K562 (cell line): ENCODE results near the gene NEDD9. TPM values are rescaled to one million over a fixed set of nuclear protein-coding genes. Genes with fewer than 3 reads are reported as not detected.
A peak's percentile ranks its signal among the peaks of the same experiment; 100 is the strongest.

ENCODE experiments used
- C11orf30 ChIP-seq: fragments of 450-650 bp; IDR thresholded peaks from 2 replicates; pipeline ENCODE4 v1.6.1; 2016; ENCODE audit warnings: low read depth, mild to moderate bottlenecking
- FIP1L1 ChIP-seq: fragments of 200-400 bp; formaldehyde crosslinking; IDR thresholded peaks from 2 replicates; pipeline ENCODE4 v1.6.1; 2018; ENCODE audit warnings: mild to moderate bottlenecking, low read depth, low read length; ENCODE audit not compliant: poor library complexity, severe bottlenecking
- HDAC1 ChIP-seq, 2 experiments: fragments of 450-650 bp; IDR thresholded peaks; 2 replicates each; pipeline ENCODE4 v1.6.1; 2016 to 2017; ENCODE audit warnings: inconsistent platforms in 1 of 2, mild to moderate bottlenecking in 1 of 2, moderate library complexity in 1 of 2
- HDGF ChIP-seq: fragments of 450-650 bp; IDR thresholded peaks from 2 replicates; pipeline ENCODE4 v1.6.1; 2016
- MBD1 ChIP-seq: fragments of 250-450 bp; sonication (Bioruptor Pico); IDR thresholded peaks from 2 replicates; pipeline ENCODE4 v1.8.0; 2022; ENCODE audit warnings: inconsistent platforms
- PHF20 ChIP-seq: fragments of 450-650 bp; IDR thresholded peaks from 2 replicates; pipeline ENCODE4 v1.6.1; 2018; ENCODE audit not compliant: partially characterized antibody
- SIRT6 ChIP-seq: IDR thresholded peaks from one replicate; pipeline ENCODE4 v1.6.1; 2012; ENCODE audit warnings: low read depth, mild to moderate bottlenecking, control low read depth, inconsistent platforms, low read length, moderate library complexity
- SOX6 ChIP-seq: fragments of 450-650 bp; IDR thresholded peaks from 2 replicates; pipeline ENCODE4 v1.6.1; 2014; ENCODE audit warnings: mild to moderate bottlenecking
- TAF9B ChIP-seq: fragments of 450-650 bp; IDR thresholded peaks from 2 replicates; pipeline ENCODE4 v1.6.1; 2018; ENCODE audit warnings: mild to moderate bottlenecking; ENCODE audit not compliant: partially characterized antibody
- TOE1 ChIP-seq, 2 experiments: fragments of 450-650 bp in 1 of 2; sonication (generic) in 1 of 2; formaldehyde crosslinking in 1 of 2; IDR thresholded peaks; 2 replicates each; pipeline versions ENCODE4 v1.7.1 to v1.8.0; 2016 to 2022; ENCODE audit warnings: borderline replicate concordance in 2 of 2, mild to moderate bottlenecking in 2 of 2, antibody characterized with exemption in 1 of 2, inconsistent platforms in 1 of 2, low read depth in 1 of 2, missing genetic modification reagents in 1 of 2, moderate library complexity in 1 of 2
- UBTF ChIP-seq, 2 experiments: IDR thresholded peaks; 2 replicates each; pipeline ENCODE4 v1.6.1; 2012; ENCODE audit warnings: improper control_type of control experiment in 2 of 2, low read depth in 2 of 2, low read length in 2 of 2, borderline replicate concordance in 1 of 2
- ZC3H11A ChIP-seq: IDR thresholded peaks from 2 replicates; pipeline ENCODE4 v1.6.1; 2012; ENCODE audit warnings: low read depth, low read length, improper control_type of control experiment
- ZC3H4 ChIP-seq: sonication (generic); formaldehyde crosslinking; IDR thresholded peaks from 2 replicates; pipeline ENCODE4 v1.9.0; 2021; ENCODE audit warnings: missing genetic modification reagents, borderline replicate concordance
- ZNF780A ChIP-seq: fragments of 250-450 bp; sonication (Bioruptor Pico); IDR thresholded peaks from 2 replicates; pipeline ENCODE4 v1.5.0; 2021; ENCODE audit warnings: mild to moderate bottlenecking
- ZSCAN32 ChIP-seq: fragments of 450-650 bp; formaldehyde crosslinking; IDR thresholded peaks from 2 replicates; pipeline ENCODE4 v1.4.0; 2020; ENCODE audit warnings: mild to moderate bottlenecking, moderate library complexity
- polyA plus RNA-seq, 8 experiments: library from polyadenylated mRNA; depleted of rRNA in 4 of 8; stranded (reverse) in 5 of 8; unstranded in 3 of 8; fragments of >200 nt; fragmentation: Nextera tagmentation in 2 of 8; fragmentation: Illumina TruSeq in 1 of 8; extraction: Ambion mirVana in 2 of 8; extraction: Trizol in 1 of 8; gene quantifications; 2 replicates each; pipeline versions ENCODE4 v1.2.1 to v1.2.3, GENCODE V29; 2011 to 2014; ENCODE audit warnings: inconsistent platforms in 1 of 8, missing spikeins in 1 of 8
- total RNA-seq, 7 experiments: library from RNA; depleted of rRNA in 6 of 7; stranded (reverse); fragments of >200 nt in 6 of 7; fragmentation: Illumina TruSeq in 2 of 7; extraction: Trizol in 2 of 7; gene quantifications; 2 replicates each; pipeline versions ENCODE4 v1.2.1 to v1.2.3, GENCODE V29; 2011 to 2021; ENCODE audit warnings: low replicate concordance in 1 of 7
- TF ChIP-seq, protein P1 (sequence below): fragments of 250-450 bp; sonication (Bioruptor Pico); IDR thresholded peaks from 2 replicates; pipeline ENCODE4 v1.5.0; 2022; ENCODE audit warnings: mild to moderate bottlenecking
- TF ChIP-seq, protein P2 (sequence below): fragments of 450-650 bp; formaldehyde crosslinking; IDR thresholded peaks from 2 replicates; pipeline ENCODE4 v1.4.0; 2020; ENCODE audit warnings: mild to moderate bottlenecking
- TF ChIP-seq, protein P3 (sequence below): fragments of 250-450 bp; sonication (Bioruptor Pico); IDR thresholded peaks from 2 replicates; pipeline ENCODE4 v1.9.0; 2021; ENCODE audit warnings: mild to moderate bottlenecking, inconsistent platforms

NEDD9 gene
- total and polyA plus RNA-seq, 9 of the 15 experiments (the other 6 are each of a cell fraction or from before 2014, with no cell fraction given): 0.04 to 0.18 (median 0.15) TPM; not detected in 6

GRCh38 chr6:11232193-11232769, at the start of gene NEDD9 (continued):
- TF ChIP-seq, protein P1, sequence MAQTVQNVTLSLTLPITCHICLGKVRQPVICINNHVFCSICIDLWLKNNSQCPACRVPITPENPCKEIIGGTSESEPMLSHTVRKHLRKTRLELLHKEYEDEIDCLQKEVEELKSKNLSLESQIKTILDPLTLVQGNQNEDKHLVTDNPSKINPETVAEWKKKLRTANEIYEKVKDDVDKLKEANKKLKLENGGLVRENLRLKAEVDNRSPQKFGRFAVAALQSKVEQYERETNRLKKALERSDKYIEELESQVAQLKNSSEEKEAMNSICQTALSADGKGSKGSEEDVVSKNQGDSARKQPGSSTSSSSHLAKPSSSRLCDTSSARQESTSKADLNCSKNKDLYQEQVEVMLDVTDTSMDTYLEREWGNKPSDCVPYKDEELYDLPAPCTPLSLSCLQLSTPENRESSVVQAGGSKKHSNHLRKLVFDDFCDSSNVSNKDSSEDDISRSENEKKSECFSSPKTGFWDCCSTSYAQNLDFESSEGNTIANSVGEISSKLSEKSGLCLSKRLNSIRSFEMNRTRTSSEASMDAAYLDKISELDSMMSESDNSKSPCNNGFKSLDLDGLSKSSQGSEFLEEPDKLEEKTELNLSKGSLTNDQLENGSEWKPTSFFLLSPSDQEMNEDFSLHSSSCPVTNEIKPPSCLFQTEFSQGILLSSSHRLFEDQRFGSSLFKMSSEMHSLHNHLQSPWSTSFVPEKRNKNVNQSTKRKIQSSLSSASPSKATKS: no peak
- TF ChIP-seq C11orf30 (no peak), TAF9B (no peak), SOX6 (0 out of 2 replicates have a peak, but pooled peaks have one; percentile 41), ZSCAN32 (no peak), SIRT6 (no peak), PHF20 (no peak), HDAC1 (IDR thresholded peaks at IDR 0.05) (no peak), ZC3H4 (CRISPR knock-in tag) (no peak), ZNF780A (CRISPR knock-in tag) (no peak), MBD1 (no peak), UBTF (IDR thresholded peaks at IDR 0.05; ENCODE audit: borderline replicate concordance in 1 of 2, low read depth in 2 of 2, low read length in 2 of 2) (0 out of 4 replicates have a peak, but pooled peaks of 1 of the 2 experiments have one; percentile 48), ZC3H11A (no peak), HDGF (no peak), FIP1L1 (no peak), TOE1 (IDR thresholded peaks at IDR 0.05; ENCODE audit: borderline replicate concordance) (no peak), TOE1 (CRISPR knock-in tag; IDR thresholded peaks at IDR 0.05; ENCODE audit: borderline replicate concordance, low read depth) (no peak)
- TF ChIP-seq, protein P2, sequence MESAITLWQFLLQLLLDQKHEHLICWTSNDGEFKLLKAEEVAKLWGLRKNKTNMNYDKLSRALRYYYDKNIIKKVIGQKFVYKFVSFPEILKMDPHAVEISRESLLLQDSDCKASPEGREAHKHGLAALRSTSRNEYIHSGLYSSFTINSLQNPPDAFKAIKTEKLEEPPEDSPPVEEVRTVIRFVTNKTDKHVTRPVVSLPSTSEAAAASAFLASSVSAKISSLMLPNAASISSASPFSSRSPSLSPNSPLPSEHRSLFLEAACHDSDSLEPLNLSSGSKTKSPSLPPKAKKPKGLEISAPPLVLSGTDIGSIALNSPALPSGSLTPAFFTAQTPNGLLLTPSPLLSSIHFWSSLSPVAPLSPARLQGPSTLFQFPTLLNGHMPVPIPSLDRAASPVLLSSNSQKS (CRISPR knock-in tag): no peak
- TF ChIP-seq, protein P3, sequence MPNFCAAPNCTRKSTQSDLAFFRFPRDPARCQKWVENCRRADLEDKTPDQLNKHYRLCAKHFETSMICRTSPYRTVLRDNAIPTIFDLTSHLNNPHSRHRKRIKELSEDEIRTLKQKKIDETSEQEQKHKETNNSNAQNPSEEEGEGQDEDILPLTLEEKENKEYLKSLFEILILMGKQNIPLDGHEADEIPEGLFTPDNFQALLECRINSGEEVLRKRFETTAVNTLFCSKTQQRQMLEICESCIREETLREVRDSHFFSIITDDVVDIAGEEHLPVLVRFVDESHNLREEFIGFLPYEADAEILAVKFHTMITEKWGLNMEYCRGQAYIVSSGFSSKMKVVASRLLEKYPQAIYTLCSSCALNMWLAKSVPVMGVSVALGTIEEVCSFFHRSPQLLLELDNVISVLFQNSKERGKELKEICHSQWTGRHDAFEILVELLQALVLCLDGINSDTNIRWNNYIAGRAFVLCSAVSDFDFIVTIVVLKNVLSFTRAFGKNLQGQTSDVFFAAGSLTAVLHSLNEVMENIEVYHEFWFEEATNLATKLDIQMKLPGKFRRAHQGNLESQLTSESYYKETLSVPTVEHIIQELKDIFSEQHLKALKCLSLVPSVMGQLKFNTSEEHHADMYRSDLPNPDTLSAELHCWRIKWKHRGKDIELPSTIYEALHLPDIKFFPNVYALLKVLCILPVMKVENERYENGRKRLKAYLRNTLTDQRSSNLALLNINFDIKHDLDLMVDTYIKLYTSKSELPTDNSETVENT (CRISPR knock-in tag): no peak
